ENCODE data around the gene BDH1. TPM values are rescaled to one million over a fixed set of nuclear protein-coding genes. Genes with fewer than 3 reads are reported as not detected.

BDH1 gene
- total and polyA plus RNA-seq, 2 of the 13 experiments (the other 11 are each of a cell fraction or from before 2014, with no cell fraction given) = 21.2 to 71.9 TPM

DNA sequence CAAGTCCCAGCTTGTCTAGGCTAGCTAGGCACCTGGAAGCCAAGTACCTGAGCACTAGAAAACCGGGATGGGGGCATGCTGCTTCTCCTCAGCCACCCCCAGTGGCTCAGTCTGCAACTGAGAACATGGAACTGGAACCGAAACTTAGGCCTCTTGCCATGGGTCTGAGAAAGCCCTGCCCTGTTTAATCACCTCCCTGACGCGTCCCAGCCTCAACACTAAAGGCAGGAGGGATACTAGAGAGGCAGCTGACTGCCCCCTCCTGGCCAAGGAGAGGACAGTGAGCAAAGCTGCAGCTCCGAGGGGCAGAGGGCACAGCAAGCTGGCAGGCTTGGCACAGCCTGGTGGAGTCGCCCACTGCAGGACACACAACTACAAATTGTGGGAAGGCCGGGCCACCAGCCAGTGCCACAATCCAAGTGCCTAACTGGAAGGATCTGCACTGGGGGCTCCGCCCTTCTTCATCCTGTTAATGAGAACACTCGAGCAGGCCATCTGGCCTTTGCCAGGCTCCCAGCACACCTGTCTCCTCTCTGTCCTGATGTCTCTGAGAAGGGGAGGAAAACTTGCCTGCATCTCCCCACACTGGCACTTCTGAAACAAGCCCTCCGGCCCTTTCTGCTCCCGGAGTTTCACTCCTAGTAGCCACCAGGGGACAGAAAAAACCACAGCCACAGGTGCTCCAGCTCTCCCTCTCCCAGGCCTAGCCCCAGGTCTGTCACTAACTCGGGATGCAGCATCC is 53.7 kb downstream of the BDH1 start (continued):
- TF ChIP-seq CBX5 (CRISPR knock-in tag; IDR thresholded peaks at IDR 0.05; ENCODE audit: borderline replicate concordance) = peak; percentile 21; the same call in 1 of the 2 replicates
- TF ChIP-seq, protein P1, sequence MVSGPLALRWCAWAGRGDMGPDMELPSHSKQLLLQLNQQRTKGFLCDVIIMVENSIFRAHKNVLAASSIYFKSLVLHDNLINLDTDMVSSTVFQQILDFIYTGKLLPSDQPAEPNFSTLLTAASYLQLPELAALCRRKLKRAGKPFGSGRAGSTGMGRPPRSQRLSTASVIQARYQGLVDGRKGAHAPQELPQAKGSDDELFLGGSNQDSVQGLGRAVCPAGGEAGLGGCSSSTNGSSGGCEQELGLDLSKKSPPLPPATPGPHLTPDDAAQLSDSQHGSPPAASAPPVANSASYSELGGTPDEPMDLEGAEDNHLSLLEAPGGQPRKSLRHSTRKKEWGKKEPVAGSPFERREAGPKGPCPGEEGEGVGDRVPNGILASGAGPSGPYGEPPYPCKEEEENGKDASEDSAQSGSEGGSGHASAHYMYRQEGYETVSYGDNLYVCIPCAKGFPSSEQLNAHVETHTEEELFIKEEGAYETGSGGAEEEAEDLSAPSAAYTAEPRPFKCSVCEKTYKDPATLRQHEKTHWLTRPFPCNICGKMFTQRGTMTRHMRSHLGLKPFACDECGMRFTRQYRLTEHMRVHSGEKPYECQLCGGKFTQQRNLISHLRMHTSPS (CRISPR knock-in tag; IDR thresholded peaks at IDR 0.05; ENCODE audit: low read depth) = peak; percentile 97
- TF ChIP-seq, protein P2, sequence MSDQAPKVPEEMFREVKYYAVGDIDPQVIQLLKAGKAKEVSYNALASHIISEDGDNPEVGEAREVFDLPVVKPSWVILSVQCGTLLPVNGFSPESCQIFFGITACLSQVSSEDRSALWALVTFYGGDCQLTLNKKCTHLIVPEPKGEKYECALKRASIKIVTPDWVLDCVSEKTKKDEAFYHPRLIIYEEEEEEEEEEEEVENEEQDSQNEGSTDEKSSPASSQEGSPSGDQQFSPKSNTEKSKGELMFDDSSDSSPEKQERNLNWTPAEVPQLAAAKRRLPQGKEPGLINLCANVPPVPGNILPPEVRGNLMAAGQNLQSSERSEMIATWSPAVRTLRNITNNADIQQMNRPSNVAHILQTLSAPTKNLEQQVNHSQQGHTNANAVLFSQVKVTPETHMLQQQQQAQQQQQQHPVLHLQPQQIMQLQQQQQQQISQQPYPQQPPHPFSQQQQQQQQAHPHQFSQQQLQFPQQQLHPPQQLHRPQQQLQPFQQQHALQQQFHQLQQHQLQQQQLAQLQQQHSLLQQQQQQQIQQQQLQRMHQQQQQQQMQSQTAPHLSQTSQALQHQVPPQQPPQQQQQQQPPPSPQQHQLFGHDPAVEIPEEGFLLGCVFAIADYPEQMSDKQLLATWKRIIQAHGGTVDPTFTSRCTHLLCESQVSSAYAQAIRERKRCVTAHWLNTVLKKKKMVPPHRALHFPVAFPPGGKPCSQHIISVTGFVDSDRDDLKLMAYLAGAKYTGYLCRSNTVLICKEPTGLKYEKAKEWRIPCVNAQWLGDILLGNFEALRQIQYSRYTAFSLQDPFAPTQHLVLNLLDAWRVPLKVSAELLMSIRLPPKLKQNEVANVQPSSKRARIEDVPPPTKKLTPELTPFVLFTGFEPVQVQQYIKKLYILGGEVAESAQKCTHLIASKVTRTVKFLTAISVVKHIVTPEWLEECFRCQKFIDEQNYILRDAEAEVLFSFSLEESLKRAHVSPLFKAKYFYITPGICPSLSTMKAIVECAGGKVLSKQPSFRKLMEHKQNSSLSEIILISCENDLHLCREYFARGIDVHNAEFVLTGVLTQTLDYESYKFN (CRISPR knock-in tag; conservative IDR thresholded peaks at IDR 0.05) = 0 out of 2 replicates have a peak, but pooled peaks have one; percentile 29
- TF ChIP-seq STAG1 (CRISPR knock-in tag; IDR thresholded peaks at IDR 0.05) = peak; percentile 92
- TF ChIP-seq BRD4 (CRISPR knock-in tag; IDR thresholded peaks at IDR 0.05) = peak; percentile 82; the same call in 1 of the 2 replicates
- TF ChIP-seq ZKSCAN5 (CRISPR knock-in tag; IDR thresholded peaks at IDR 0.05) = no peak
- TF ChIP-seq ZSCAN31 (CRISPR knock-in tag; IDR thresholded peaks at IDR 0.05; ENCODE audit: low read depth) = 0 out of 2 replicates have a peak, but pooled peaks have one; percentile 27
- TF ChIP-seq, protein P3, sequence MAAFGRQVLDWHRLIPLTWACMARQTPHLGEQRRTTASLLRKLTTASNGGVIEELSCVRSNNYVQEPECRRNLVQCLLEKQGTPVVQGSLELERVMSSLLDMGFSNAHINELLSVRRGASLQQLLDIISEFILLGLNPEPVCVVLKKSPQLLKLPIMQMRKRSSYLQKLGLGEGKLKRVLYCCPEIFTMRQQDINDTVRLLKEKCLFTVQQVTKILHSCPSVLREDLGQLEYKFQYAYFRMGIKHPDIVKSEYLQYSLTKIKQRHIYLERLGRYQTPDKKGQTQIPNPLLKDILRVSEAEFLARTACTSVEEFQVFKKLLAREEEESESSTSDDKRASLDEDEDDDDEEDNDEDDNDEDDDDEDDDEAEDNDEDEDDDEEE (CRISPR knock-in tag; IDR thresholded peaks at IDR 0.05) = no peak
- TF ChIP-seq SOX6 (IDR thresholded peaks at IDR 0.05) = no peak
- peak; percentile 9; the same call in 1 of the 2 replicates for TF ChIP-seq SOX6 (CRISPR knock-in tag; IDR thresholded peaks at IDR 0.05)
- 0 out of 2 replicates have a peak, but pooled peaks have one; percentile 12 for TF ChIP-seq ZMYM3 (CRISPR knock-in tag; IDR thresholded peaks at IDR 0.05)
- TF ChIP-seq ZIK1 (CRISPR knock-in tag; IDR thresholded peaks at IDR 0.05; ENCODE audit: borderline replicate concordance, low read depth) = no peak
- TF ChIP-seq, protein P4, sequence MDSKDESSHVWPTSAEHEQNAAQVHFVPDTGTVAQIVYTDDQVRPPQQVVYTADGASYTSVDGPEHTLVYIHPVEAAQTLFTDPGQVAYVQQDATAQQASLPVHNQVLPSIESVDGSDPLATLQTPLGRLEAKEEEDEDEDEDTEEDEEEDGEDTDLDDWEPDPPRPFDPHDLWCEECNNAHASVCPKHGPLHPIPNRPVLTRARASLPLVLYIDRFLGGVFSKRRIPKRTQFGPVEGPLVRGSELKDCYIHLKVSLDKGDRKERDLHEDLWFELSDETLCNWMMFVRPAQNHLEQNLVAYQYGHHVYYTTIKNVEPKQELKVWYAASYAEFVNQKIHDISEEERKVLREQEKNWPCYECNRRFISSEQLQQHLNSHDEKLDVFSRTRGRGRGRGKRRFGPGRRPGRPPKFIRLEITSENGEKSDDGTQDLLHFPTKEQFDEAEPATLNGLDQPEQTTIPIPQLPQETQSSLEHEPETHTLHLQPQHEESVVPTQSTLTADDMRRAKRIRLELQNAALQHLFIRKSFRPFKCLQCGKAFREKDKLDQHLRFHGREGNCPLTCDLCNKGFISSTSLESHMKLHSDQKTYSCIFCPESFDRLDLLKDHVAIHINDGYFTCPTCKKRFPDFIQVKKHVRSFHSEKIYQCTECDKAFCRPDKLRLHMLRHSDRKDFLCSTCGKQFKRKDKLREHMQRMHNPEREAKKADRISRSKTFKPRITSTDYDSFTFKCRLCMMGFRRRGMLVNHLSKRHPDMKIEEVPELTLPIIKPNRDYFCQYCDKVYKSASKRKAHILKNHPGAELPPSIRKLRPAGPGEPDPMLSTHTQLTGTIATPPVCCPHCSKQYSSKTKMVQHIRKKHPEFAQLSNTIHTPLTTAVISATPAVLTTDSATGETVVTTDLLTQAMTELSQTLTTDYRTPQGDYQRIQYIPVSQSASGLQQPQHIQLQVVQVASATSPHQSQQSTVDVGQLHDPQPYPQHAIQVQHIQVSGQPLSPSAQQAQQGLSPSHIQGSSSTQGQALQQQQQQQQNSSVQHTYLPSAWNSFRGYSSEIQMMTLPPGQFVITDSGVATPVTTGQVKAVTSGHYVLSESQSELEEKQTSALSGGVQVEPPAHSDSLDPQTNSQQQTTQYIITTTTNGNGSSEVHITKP (CRISPR knock-in tag; IDR thresholded peaks at IDR 0.05; ENCODE audit: low read depth) = peak; percentile 0; the same call in 1 of the 2 replicates
- TF ChIP-seq KMT2A (CRISPR knock-in tag; IDR thresholded peaks at IDR 0.05) = 0 out of 2 replicates have a peak, but pooled peaks have one; percentile 16
- peak; percentile 95 for TF ChIP-seq CTCF (CRISPR knock-in tag; IDR thresholded peaks at IDR 0.05)
